ENCODE measurements around the gene ZNF655. TPM values are rescaled to one million over a fixed set of nuclear protein-coding genes. Genes with fewer than 3 reads are reported as not detected.

The ZNF655 gene
- total and polyA plus RNA-seq, 2 of the 8 experiments (the other 6 are each of a cell fraction or from before 2014, with no cell fraction given) = 27.1 to 37.8 TPM

DNA sequence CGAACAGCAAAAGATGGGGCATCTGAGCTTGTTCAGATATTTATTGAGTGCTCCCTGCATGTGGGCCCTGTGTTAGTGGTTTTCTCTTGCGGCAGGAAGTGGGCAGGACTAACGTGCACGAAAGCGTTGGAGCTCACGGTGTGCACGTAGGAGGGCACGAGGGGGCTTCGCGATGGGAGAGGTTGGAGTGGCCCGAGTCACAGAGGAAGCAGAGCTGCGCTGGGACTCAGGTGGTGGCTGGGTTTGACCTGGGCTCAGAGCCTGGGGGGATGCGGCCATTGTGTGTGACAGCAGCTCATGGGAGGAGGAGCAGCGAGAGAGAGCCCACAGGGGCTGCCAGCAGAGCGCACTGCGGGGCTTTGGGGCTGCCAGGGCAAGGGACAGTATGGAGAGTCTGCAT lies 66.0 kb downstream of the ZNF655 start (continued):
- TF ChIP-seq JUND (IDR thresholded peaks at IDR 0.05; ENCODE audit: low read length) (no peak), RAD21 (IDR thresholded peaks at IDR 0.05 in 1 of 2, conservative IDR thresholded peaks at IDR 0.05 in 1 of 2; ENCODE audit: low read depth in 2 of 2, low read length in 2 of 2) (no peak)

Measured in H1 (cell line).